Loucy (cell line): ENCODE results near the gene PRSS1.

ENCODE experiments used
- CTCF ChIP-seq: fragments of 200-600 bp; sonication (generic); conservative IDR thresholded peaks from 2 replicates; pipeline ENCODE4 v1.5.1; 2014; ENCODE audit warnings: mild to moderate bottlenecking, antibody characterized with exemption, low read length
- EZH2phosphoT487 ChIP-seq: fragments of 200-600 bp; IDR thresholded peaks from 2 replicates; pipeline ENCODE4 v1.6.1; 2018; ENCODE audit warnings: antibody characterized with exemption, mild to moderate bottlenecking, moderate library complexity, borderline replicate concordance

- TF ChIP-seq CTCF (no peak), EZH2phosphoT487 (no peak)
Observed at GRCh38 chr7:142777318-142777717, 28.0 kb downstream of the PRSS1 start.
